Left colon (tissue), 2 donors: ENCODE data around the gene IFI6. TPM values are rescaled to one million over a fixed set of nuclear protein-coding genes. Genes with fewer than 3 reads are reported as not detected.
A peak's percentile ranks its signal among the peaks of the same experiment; 100 is the strongest.
"Not testable (repeated sequence)": the region's sequence is repeated elsewhere in the genome, so short reads cannot be mapped to it uniquely, and the experiment has no call there.

Source experiments
- ATAC-seq: fragments of 200-7000 bp; cut with Tn5 transposase; one replicate; pipeline ENCODE4 v1.9.1; 2020; ENCODE audit warnings: mild to moderate bottlenecking, moderate library complexity
- DNase-seq, 2 donors: peaks; one replicate each; pipeline ENCODE4 v3.0.0-alpha.2; 2020
- intact Hi-C, 2 donors: fragments of 100-400 bp; cut with DNase I in 1 of 2; cut with micrococcal nuclease in 1 of 2; formaldehyde crosslinking; loops; one replicate each; pipeline versions ENCODE4 v1.11.2 to v1.14.0; 2022; cut with DNase I, micrococcal nuclease
- total RNA-seq, 2 donors: library from RNA; stranded (reverse); fragmentation: NEBNext Ultra II Directional; extraction: Animal tissue kit (Norgen Biotek cat#: 25700); gene quantifications; one replicate each; pipeline ENCODE4 v1.2.1, GENCODE V29; 2021
- donor health status: DM: no; HTN: no; CAD: no.
- donor health status: DM: yes; HTN: yes; CAD: no.

The IFI6 gene
- total RNA-seq, 2 donors from 2014 or later = 15.7 to 19.6 TPM

- intact Hi-C loops, DNase-seq, ATAC-seq: not testable (repeated sequence)
These were observed 8.3 kb upstream of the IFI6 start for GRCh38 chr1:27680225-27680791.

- DNase-seq = no peak
- intact Hi-C loops = no loop called here
- ATAC-seq = no peak
These were observed 6.8 kb upstream of the IFI6 start for GRCh38 chr1:27678747-27679146.

- ATAC-seq (no peak), DNase-seq (no peak)
- intact Hi-C loops = no loop called here
These were observed 4.4 kb upstream of the IFI6 start for GRCh38 chr1:27676410-27676809.

- ATAC-seq (no peak), DNase-seq (no peak)
- intact Hi-C loops = loop anchor here in 1 of 2 donors (5.0 kb wide), 1 partner anchor 55 kb away; the partner anchor contains the start of gene FAM76A
These were observed 739 bp upstream of the IFI6 start for GRCh38 chr1:27672750-27673112.

GRCh38 chr1:27669876-27670275 lies 2.1 kb downstream of the IFI6 start:
- intact Hi-C loops = loop anchor here in 1 of 2 donors (5.0 kb wide), 1 partner anchor 57 kb away; the partner anchor contains the start of gene FAM76A
- no peak for DNase-seq
- no peak for ATAC-seq

GRCh38 chr1:27668808-27669723 lies 2.9 kb downstream of the IFI6 start:
- intact Hi-C loops = no loop called here
- DNase-seq = peak; percentile 67 to 87
- peak; percentile 52 for ATAC-seq

- intact Hi-C loops = no loop called here
- no peak for ATAC-seq
- no peak for DNase-seq
These were observed 3.7 kb downstream of the IFI6 start for GRCh38 chr1:27668121-27668807.

GRCh38 chr1:27666791-27667254 lies 5.2 kb downstream of the IFI6 start:
- intact Hi-C loops = no loop called here
- ATAC-seq (no peak), DNase-seq (no peak)

GRCh38 chr1:27666294-27666693 lies 5.7 kb downstream of the IFI6 start:
- DNase-seq (no peak), ATAC-seq (no peak)
- intact Hi-C loops = no loop called here

- ATAC-seq = no peak
- DNase-seq = no peak
- intact Hi-C loops = no loop called here
These were observed 6.9 kb downstream of the IFI6 start for GRCh38 chr1:27665016-27665651.

- ATAC-seq (no peak), DNase-seq (no peak)
- intact Hi-C loops = loop anchor here in 1 of 2 donors (5.0 kb wide), 1 partner anchor 57 kb away; no protein-coding TSS in a partner anchor
These were observed 7.7 kb downstream of the IFI6 start for GRCh38 chr1:27664291-27664690.

- ATAC-seq = peak; percentile 62
- peak; percentile 57 to 87 for DNase-seq
- intact Hi-C loops = loop anchor here (2.0 to 5.0 kb wide), 2 partner anchors 54 to 56 kb away; no protein-coding TSS in a partner anchor
These were observed 9.1 kb downstream of the IFI6 start for GRCh38 chr1:27662707-27663393.

- intact Hi-C loops = loop anchor here (2.0 to 5.0 kb wide), 2 partner anchors 53 to 55 kb away; no protein-coding TSS in a partner anchor
- no peak for DNase-seq
- ATAC-seq = no peak
These were observed 9.7 kb downstream of the IFI6 start for GRCh38 chr1:27662261-27662660.

- ATAC-seq (no peak), DNase-seq (no peak)
- intact Hi-C loops = loop anchor here (2.0 to 5.0 kb wide), 2 partner anchors 53 to 54 kb away; no protein-coding TSS in a partner anchor
These were observed 10.4 kb downstream of the IFI6 start for GRCh38 chr1:27661412-27662075.

- peak; percentile 25 for ATAC-seq
- intact Hi-C loops = loop anchor here in 1 of 2 donors (5.0 kb wide), 1 partner anchor 53 kb away; no protein-coding TSS in a partner anchor
These were observed 11.6 kb downstream of the IFI6 start for GRCh38 chr1:27660300-27660835.

GRCh38 chr1:27659497-27660299 lies 12.3 kb downstream of the IFI6 start:
- ATAC-seq (peak; percentile 96), DNase-seq (peak; percentile 91 to 96)
- intact Hi-C loops = loop anchor here in 1 of 2 donors (5.0 kb wide), 1 partner anchor 52 kb away; no protein-coding TSS in a partner anchor

More at GRCh38 chr1:27660300-27660835, 11.6 kb downstream of the IFI6 start:
- DNase-seq = no peak
